NT2/D1 (cell line): Measurements from ENCODE around the gene ACOX1.

Experiments used
- SUZ12 ChIP-seq: IDR thresholded peaks from 2 replicates; pipeline ENCODE4 v1.6.1; 2011; ENCODE audit not compliant: insufficient read length, insufficient read depth; ENCODE audit errors: extremely low read depth
- YY1 ChIP-seq: IDR thresholded peaks from 2 replicates; pipeline ENCODE4 v1.6.1; 2011; ENCODE audit not compliant: insufficient read length, insufficient read depth
- ZNF274 ChIP-seq: IDR thresholded peaks from 2 replicates; pipeline ENCODE4 v1.6.1; 2011; ENCODE audit warnings: mild to moderate bottlenecking, low read depth, low read length

DNA sequence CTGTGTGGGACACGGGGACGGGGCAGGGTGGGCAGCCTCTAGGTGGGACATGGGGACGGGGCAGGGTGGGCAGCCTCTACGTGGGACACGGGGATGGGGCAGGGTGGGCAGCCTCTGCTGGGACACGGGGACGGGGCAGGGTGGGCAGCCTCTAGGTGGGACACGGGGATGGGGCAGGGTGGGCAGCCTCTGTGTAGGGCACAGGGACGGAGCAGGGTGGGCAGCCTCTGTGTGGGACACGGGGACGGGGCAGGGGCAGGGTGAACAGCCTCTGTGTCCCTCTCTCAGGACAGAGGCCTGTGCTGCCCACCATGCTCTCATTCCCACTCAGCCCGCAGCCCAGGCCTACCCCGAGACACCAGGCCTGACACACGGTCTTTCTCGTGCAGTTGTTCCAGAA is 57.4 kb downstream of the ACOX1 start:
- TF ChIP-seq ZNF274, result no peak
- TF ChIP-seq YY1, result no peak
- TF ChIP-seq SUZ12, result no peak
